Inferior parietal cortex (tissue), 1 donor: ENCODE measurements around the gene CLEC16A.
A peak's percentile ranks its signal among the peaks of the same experiment; 100 is the strongest.

Experiments used
- DNase-seq: peaks from one replicate; pipeline ENCODE4 v3.0.0-alpha.2; 2016; ENCODE audit errors: extremely low spot score

CLEC16A gene

DNA sequence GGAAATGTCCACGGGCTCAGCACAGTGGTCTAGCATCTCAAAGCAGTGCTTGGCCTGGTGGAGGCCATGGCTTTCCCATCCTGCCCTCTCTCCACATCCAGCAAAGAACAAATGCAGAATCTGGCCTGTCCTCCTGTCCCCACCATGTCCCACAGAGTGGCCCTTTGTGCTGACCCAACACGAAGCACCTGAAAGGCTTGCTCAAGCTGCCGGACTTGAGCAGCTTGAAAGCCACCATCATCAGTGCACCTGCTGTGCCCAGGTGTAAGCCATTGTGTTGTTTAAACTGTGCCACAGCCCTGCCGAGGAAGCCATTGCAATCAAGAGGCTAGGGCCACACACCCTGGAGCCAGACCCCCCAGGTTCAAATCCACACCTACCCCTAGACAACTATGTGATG, 196.1 kb downstream of the CLEC16A start:
- no peak for DNase-seq

DNA sequence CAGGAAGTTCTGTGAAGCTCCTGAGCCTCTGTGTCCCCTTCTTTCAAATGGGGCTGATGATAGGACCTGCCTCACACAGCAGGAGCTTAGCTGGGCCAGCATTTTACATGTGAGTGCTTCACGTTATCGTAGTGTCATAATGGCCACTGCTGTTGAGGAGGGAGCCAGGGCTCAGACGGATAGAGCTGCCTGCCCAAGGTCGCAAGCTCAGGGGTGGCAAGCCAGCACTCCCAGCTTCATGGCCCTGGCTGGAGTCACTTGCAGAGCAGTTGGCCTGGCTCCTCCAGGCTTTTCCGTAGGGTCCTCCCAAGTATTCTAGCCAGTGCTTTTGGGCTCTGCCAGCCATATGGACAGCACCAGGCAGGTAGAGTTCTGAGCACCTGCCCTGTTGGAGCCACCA, 196.5 kb downstream of the CLEC16A start:
- DNase-seq: no peak

DNA sequence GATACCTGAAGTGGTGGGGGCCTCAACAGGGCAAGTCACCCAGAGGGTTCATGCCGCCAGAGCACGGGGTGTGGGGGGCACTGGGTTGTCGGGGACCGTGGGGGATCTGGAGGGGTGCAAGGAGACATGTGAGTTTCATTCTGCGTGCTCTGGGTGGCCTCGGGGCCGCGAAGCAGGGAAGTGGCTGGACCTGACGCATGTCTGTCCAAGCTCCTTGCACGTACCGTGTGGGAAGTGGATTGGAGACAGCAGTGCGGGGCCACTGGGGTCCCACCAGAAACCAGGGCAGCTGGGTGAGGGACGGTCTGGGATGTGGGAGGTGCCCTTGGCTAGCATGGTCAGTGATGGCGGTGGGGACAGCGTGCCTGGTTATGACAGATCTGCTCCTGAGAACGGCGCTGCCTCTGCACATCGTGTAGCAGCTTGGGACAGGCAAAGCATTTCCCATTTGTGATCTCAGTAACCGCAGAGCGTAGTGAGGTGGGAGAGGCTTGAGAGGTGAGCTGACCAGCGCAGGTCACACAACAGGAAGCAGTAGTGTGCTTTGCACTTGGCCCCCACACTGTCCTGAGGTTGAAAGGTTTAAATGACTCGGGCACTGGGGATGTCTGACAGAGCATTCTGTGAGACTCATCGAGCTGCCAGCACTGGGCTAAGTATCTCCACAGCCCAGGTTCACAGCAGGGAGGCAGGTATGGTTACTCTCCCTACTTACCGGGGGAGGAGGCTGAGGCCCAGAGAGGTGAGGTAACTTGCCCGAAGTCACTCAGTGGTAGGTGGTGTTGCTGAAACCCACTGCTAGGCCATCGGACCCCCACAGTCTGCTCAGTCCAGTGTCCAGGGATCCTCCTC, 197.3 kb downstream of the CLEC16A start:
- no peak for DNase-seq

DNA sequence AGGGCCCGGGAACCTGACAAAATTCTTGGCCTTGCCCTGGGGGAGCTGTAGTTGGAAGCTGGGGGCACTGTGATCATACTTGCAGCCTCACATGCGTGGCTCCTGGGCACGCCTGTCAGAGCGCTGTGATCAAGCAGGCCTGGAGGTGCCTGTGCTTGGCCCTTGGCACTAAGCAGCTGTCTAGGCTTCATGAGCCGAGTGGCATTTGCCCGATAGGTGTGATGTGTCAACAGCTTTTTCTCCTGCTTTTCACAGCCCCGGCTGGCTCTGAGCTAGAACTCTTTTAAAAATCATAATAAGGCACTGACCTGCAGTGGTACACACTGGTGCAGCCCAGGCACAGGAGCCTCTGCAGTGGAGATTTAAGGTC, 197.9 kb downstream of the CLEC16A start:
- no peak for DNase-seq

DNA sequence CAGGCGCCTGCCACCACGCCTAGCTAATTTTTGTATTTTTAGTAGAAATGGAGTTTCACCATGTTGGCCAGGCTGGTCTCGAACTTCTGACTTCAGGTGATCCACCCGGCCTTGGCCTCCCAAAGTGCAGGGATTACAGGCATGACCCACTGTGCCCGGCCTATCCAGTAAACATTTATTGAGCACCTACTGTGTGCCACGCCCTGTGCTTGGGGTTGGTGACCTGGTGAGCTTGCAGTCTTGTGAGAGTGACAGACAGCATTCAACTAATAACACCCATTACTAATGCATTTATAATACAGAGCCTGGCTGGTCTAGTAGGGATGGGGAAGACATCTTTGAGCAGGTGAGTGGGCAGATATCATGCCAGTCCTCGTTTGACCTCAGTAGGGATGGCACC, 198.6 kb downstream of the CLEC16A start:
- DNase-seq: no peak

DNA sequence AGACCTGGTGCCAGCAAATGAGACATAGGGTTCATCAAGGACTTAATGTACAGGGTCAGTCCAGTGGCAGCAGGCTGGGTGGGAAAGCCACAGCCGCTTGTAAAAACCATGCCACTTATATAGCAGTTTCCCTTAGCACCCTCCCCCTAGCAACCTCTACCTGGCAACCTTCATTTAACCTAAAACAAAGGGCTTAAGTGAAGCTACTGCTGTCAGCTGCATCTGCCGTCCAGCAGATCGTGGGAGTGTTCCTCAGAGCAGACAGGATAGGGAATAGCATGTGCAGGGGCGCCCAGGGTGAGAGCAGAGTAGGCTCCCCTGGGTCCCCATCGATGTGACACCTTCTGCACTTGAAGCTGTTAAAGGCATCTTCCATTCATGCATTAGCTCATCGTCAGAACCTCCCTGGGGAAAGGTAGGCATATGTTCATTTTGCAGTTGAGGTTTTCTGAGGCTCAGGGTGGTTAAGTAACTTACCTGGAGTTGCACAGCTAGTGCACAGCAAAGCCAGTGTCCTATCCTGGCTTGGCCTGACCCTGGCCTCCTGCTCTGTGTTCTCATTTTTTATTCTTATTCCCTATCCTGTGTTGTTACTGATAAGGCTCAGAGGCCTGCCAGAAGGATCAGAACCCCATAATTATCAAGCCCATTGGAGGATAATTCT, 199.1 kb downstream of the CLEC16A start:
- no peak for DNase-seq

DNA sequence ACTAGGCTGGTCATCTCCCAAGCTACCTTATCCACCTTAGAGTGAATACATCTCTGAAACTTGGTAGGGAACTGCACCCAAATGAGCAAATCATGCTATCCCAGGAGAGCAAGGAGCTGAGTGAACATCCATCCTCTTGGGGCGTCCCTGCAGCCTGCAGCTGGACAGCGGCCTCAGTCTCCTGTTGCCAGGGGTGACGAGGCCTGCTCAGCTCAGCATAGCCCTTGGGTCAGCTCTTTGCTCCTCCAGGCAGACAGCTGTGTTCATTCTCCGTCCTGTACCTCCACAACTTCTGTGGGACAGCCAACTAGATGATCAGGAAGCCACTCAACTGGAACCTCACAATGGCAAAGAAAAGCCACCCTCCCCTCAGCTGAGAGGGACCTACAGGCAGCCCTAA, 199.8 kb downstream of the CLEC16A start:
- no peak for DNase-seq

DNA sequence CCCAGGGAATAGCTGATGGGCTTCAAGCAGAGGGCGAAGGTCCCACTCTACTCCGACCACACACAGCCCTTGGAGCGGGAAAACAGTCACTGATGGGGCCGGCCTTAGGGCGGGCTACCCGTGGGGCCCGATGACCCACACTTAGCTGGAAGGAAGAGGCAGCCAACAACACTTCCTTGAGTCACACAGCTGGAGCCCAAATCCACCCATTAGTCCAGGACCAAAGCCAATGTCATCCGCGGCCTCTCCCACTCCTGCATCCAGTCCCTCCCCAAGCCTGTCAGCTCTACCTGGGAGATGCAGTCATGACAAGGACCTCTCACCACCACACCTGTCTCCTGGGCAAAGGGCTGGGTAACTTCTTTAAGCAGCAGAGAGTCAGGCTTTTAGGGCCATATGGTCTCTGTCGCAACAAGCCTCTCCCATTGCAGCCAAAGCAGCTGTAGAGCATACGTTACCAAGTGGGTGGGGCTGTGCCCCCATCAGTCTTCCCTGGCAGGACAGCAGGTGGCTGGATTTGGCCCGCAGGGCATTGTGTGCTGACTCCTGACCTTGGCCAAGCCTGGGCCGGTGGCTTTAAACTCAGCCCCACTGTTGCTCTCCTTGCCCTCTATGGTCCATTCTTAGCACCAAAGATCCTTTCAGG, 200.9 kb downstream of the CLEC16A start:
- DNase-seq: no peak

DNA sequence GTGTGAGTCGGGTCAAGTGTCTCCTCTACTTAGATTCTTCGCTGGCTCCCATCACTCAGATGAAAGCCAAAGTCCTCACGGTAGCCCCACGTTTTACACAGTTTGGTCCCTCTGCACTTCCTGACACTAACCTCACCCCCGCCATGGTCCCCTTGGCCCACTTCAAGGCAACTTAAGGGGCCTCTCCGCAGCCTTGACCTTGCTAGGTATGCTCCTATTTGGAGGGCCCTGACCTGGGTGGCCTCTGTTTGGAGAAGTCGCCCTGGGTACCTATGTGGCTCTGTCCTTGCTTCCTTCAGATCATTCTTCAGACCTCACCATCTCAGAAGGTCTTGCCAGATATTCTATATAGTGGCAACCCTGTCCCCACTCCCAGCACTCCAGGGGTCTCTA, 201.5 kb downstream of the CLEC16A start:
- DNase-seq: no peak

DNA sequence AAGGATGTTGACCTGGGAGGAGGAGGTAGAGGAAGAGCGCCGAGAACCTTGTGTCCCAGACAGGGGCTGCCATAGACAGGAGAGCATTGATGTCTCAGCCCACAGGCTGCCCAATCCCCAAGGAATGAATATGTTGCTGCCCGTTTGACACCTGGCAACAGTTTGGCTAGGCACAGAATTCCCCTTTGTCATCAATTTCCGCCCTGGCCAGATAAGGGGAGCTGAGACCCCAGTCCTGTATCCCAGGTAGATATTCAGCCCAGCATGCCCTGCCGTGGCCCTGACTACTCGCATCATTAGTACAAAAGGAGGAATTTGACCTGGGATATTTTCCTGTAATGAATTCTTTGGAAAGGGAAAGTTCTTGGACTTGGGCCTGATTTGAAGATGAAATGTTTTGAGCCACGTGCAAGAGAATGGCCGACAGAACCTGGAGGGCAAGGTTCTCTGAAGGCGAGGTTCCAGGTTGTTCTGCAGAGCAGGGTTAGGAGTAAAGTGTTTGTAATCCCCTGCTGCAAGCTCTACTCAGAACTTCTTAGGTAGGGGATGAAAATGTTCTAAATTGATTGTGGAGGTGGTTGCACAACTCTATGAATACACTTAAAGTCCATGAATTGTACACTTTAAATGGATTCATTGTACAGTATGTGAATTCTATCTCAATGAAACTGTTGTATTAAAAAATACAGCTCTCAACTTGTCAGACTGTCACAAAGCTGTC, 202.8 kb downstream of the CLEC16A start:
- DNase-seq: no peak

DNA sequence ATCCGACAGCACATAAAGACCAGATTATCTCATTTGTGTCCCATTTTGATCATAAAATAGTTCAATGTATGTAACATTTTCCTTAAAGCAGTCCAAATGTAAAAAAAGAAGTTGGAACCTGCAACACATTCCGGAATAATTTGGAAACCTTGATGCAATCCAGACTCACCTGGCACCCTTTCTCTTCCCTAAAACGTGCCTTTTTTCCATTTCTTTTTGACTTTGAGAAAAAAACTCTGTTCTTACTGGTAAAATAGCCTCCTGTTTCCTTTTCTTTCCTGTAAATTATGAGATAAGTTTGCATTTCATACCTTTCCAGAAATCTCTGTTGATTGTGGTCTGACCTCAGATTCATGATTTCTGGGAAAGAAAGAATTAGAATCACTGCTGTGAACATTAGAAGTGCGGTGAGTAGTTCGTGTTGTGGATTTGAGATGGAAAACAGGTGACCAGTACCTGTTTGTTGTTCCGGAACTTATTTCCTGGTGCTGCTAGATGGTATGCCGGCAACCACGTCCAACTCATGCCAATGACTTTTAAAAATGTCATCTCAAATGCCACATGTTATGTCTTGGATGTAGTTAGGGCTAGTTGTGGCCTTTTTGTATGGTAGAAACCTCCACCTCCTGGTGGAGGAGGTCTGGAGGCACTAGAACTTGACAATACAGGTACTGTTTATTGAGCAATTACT, 203.5 kb downstream of the CLEC16A start:
- DNase-seq: no peak

DNA sequence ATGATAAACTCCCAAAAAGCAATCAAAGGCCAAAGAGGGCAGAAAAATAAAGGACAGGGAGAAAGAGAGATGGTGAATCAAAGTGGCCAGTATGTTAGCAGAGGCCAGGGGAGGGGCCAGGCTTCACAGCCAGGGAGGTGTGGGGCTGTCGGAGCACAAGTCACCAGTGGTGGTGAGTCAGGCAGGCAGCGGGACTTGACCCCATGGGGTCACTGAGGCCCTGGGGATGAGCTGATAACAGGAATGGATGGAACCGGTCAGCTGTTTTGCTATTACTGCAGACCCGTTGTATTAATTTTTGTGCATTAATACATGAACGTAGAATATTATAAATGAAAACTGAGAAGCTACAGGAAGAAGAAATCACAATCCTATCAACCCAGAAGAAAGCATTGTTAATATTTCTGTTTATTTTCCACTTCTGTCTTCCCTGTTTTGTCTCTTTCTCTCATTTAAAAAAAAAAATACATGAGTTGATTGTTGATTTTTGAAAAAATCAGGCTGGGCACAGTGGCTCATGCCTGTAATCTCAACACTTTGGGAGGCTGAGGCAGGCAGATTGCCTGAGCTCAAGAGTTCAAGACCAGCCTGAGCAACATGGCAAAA, 204.8 kb downstream of the CLEC16A start:
- DNase-seq: no peak

DNA sequence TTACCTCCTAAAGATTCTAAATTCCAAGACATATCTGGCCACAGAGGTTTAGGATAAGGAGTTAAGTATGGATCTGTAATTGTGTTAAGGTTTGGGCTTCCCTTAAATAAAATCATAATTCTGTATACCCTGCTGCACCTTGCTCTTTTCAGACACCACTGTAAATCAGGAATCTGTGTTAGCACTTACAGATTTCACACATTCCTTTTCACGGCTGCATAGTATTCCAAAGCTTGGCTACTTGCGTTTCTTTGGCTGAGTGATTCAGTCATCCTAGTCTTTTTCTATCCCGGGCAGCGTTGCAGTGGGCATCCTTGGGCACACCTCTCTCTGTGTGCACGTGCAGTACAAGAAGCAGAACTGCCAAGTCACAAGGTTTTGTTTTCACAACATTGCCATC, 205.8 kb downstream of the CLEC16A start:
- no peak for DNase-seq

DNA sequence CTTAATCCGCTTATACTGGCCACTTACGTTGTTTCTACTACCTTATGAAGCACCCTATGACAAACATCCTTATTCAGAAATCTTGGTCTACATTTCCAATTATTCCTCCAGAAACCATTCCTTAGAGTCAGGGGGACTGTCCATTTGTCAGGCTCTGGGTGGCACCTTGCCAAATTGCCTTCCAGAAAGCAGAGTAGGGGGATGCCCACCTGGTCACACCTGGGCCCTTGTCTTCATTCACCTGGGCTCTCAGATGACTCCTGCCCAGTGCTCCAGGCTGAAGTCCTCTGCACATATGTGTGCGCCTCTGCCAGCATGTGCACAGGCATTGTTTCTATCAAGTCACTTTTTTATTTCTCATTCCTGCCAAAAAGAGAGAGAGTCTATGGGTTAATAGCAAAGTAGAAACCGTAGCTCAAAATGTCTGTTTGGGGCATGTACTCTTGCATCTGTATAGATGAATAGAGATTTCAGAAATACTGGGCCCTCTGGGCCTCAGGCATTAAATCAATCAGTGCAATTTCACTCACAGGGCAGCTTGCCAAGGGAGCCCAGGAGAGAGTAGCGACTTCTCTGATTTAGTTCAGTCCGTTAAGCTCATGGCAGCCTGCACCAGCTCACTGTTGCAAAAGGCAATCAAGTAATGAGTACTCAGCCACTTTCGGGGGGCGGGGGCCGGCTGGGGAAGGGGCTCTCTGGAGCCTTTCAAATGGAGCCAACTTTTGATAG, 207.0 kb downstream of the CLEC16A start:
- DNase-seq: no peak

DNA sequence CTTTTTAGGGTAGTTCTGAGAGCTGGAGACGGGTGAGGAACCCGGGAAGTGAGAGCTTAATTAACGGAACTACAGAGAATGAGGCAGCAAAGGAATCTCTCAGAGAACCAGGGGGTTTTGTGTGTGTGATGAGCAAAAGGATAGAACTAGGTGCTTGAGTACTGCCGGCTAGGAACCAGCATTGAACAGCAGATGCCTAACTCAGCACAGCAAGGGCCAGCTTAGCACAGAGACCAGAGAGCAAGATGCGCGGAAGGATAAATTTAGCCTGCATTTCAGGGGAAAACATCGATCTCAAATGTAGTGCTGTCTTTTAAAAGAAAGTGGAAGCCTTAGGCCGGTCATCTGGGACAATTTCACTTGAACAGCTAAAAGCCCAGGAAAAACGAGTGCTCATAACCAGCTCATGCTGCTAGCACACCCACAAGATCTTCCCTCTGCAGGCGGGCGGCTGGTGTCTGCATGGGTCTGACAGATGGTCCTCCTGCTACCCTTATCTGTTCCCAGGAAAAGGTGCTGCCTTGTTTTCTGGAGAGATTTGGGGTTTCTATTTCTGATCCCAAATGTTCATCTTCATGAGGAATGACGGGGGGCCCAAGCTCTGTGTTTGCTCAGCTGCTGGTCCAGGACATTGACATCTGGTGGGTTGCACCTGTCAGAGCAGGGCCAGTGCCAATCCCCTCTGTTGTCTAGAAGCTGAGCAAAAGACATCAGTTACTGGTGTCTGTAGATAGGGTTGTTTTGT, 207.7 kb downstream of the CLEC16A start:
- DNase-seq: peak; percentile 22

DNA sequence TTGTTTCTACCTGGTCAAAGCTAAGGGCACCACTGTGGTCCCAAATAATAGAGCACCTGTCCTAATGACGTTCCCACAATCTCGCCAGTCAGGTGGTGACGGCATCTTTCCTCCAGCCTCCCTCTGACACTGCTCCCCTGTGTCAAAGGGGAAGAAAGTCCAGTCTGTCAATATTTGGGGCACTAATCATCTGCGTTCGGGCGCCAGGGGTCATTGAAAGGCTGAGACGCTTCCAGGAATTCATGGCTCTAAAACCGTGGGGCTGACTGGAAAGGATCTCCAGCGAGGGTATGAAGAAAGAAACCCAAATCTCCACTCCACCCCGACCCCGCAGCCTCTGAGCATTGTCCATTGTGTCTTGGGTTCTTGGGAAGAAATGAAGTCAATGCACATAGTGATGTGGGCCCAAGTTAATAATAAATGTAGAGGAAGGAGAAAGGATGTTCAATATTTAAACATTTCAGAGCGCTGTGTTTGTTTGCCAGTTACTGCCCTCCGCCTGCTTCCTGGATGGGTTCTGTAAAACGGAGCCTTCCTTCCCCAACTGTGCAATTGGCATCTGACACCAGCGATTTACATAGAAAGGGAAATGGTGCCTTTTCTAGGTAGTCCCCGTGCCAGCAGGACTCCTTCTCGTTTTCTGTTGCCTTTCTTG, 208.4 kb downstream of the CLEC16A start:
- no peak for DNase-seq

DNA sequence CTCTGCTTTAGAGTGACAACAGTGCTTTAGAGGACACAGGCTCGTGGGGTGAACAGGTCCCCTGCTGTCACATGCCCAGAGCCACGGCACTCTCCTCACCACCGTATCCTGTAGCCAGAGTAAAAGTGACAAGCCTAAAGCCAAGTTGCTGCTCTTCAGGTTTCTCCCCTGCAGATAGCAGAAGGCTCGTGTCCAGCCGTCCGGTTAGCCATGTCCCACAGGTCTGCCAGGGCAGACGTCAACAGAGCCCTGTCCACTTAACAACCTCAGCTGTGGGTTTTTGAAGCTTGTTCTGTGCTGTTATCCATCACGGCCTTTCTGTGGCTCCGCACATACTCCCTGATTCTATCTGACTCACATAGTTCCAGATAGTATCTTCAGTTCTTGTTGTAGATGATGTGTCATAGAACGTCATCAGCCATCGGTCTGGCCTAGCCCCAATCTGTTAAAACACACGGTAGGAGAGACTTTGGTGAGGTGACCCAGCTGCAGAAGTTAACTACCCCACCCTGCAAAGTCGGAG, 211.0 kb downstream of the CLEC16A start:
- DNase-seq: no peak

DNA sequence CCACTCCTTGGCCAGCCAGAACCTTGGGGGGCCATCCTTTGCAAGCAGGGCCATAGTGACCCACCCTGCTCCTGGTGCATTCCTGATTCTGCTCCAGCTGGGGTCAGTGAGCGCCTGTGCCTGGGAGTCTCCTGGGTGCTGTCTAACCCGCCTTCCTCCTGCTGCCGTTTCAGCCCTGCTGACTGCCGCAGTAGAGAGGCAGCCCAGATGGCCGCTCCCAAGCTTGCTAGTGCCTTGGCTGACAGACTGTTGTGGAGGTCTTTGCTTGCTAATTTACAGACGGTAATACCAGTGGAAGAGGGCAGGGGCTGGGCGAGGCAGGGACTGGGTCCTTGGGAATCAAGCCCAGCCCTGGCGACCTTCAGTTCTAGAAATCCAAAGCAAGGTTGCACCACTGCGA, 212.0 kb downstream of the CLEC16A start:
- DNase-seq: no peak

DNA sequence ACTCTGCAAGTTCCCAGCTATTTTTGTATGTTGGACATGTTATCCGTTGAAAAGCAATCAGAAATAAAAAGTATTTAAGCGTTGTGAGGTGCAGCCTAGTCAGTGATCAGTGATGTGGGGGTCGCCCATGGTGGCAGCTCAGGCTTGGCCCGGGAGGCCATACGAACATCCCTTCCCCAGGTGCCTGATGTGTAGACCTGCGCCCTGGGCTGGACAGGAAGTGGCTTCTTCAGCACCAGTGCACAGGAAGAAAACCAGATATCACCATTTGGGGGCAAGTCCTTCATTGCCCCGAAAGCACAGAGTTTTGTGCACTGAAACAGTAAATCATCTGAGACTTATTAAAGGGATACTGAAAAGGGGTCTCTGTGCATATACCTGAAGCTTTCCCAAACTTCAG, 212.8 kb downstream of the CLEC16A start:
- DNase-seq: no peak
